ENCODE results near the gene SLC22A3.

- no peak for TF ChIP-seq NFRKB (IDR thresholded peaks at IDR 0.05)
- no peak for TF ChIP-seq HDGF (IDR thresholded peaks at IDR 0.05; ENCODE audit: borderline replicate concordance)
- TF ChIP-seq L3MBTL2 (conservative IDR thresholded peaks at IDR 0.05) = no peak
Observed at GRCh38 chr6:160420969-160421556, 72.9 kb downstream of the SLC22A3 start.
